GM12878 (cell line): Measurements from ENCODE around the gene RAD18. TPM values are rescaled to one million over a fixed set of nuclear protein-coding genes. Genes with fewer than 3 reads are reported as not detected.

Experiments used
- ATAC-seq: fragments of 200-7000 bp; cut with Tn5 transposase; 3 replicates; pipeline ENCODE4 v1.9.1; 2020; ENCODE audit warnings: mild to moderate bottlenecking, moderate library complexity
- BruUV-seq: library from RNA; stranded (reverse); fragments of 400-500 nt; replicated peaks from 2 replicates; lab custom pipeline; 2021; lab: Mats Ljungman, UMichigan
- CTCF ChIA-PET: fragments of 300-600 bp; sonication (Branson Sonifier 250); formaldehyde crosslinking; extraction: SDS; loops from one replicate; lab custom pipeline; 2021; ENCODE audit warnings: inconsistent platforms; lab: Yijun Ruan, JAX
- POLR2A ChIA-PET: fragments of 350-600 bp; formaldehyde crosslinking; extraction: SDS; loops from one replicate; lab custom pipeline; 2021; ENCODE audit warnings: inconsistent platforms; lab: Charles Lee
- RAD21 ChIA-PET: fragments of 300-600 bp; sonication (Branson Sonifier 250); formaldehyde crosslinking; loops from one replicate; lab custom pipeline; 2023; ENCODE audit warnings: antibody characterized with exemption; ENCODE audit not compliant: unreplicated experiment; lab: Charles Lee
- SMC1A ChIA-PET: fragments of 300-600 bp; sonication (Branson Sonifier 250); formaldehyde crosslinking; loops from one replicate; lab custom pipeline; 2023; ENCODE audit not compliant: unreplicated experiment, uncharacterized antibody; lab: Charles Lee
- DNase-seq: peaks from one replicate; pipeline ENCODE4 v3.0.0-alpha.2; 2011; ENCODE audit warnings: low read depth, low spot score
- FAIRE-seq: peaks from 3 replicates; lab custom pipeline; 2011; peaks lifted over from hg19 to GRCh38; lab: Jason Lieb, UNC
- H2AFZ ChIP-seq: 2 replicates; pipeline ENCODE4 v1.6.0; 2011; ENCODE audit warnings: low read depth, low read length, control low read depth; ENCODE audit not compliant: control insufficient read depth
- H3K27ac ChIP-seq: 2 replicates; pipeline ENCODE4 v1.5.1; 2011; ENCODE audit warnings: control low read depth; ENCODE audit not compliant: control insufficient read depth, insufficient read depth
- H3K27me3 ChIP-seq, 2 experiments: replicated peaks in 1 of 2; 2 replicates each; pipeline versions ENCODE4 v1.6.0 to v1.6.1; 2011; ENCODE audit warnings: low read length in 1 of 2; ENCODE audit not compliant: control insufficient read depth in 2 of 2, insufficient read depth in 2 of 2
- H3K36me3 ChIP-seq, 2 experiments: 2 replicates each; pipeline ENCODE4 v1.5.1; 2011; ENCODE audit warnings: low read length in 1 of 2; ENCODE audit not compliant: control insufficient read depth in 2 of 2, insufficient read depth in 2 of 2
- H3K4me1 ChIP-seq: 2 replicates; pipeline ENCODE4 v1.6.1; 2011; ENCODE audit warnings: mild to moderate bottlenecking, low read length, moderate library complexity, mixed read lengths; ENCODE audit not compliant: control insufficient read depth, insufficient read depth
- H3K4me2 ChIP-seq: 2 replicates; pipeline ENCODE4 v1.6.0; 2011; ENCODE audit warnings: control low read depth; ENCODE audit not compliant: control insufficient read depth, insufficient read depth
- H3K4me3 ChIP-seq: fragments of 200-600 bp; sonication (generic); 2 replicates; pipeline ENCODE4 v1.5.1; 2016
- H3K79me2 ChIP-seq: 2 replicates; pipeline ENCODE4 v1.6.0; 2011; ENCODE audit warnings: low read length; ENCODE audit not compliant: control insufficient read depth, insufficient read depth
- H3K9ac ChIP-seq: 2 replicates; pipeline ENCODE4 v1.8.0; 2011; ENCODE audit warnings: low read length, control low read depth, mixed read lengths; ENCODE audit not compliant: control insufficient read depth, insufficient read depth
- H3K9me3 ChIP-seq: replicated peaks from 3 replicates; pipeline ENCODE4 v1.5.1; 2011; ENCODE audit warnings: mild to moderate bottlenecking, low read length; ENCODE audit not compliant: control insufficient read depth, insufficient read depth
- H4K20me1 ChIP-seq: 2 replicates; pipeline ENCODE4 v1.6.0; 2011; ENCODE audit not compliant: control insufficient read depth, insufficient read depth
- ATF3 ChIP-seq: IDR thresholded peaks from 2 replicates; pipeline ENCODE4 v1.6.1; 2011; ENCODE audit warnings: low read depth, mild to moderate bottlenecking, low read length, moderate library complexity, borderline replicate concordance; ENCODE audit errors: extremely low read depth
- EZH2 ChIP-seq: IDR thresholded peaks from 2 replicates; pipeline ENCODE4 v1.6.1; 2012; ENCODE audit warnings: low read depth, mild to moderate bottlenecking, control low read depth, inconsistent platforms, low read length, borderline replicate concordance; ENCODE audit not compliant: control insufficient read depth
- GABPA ChIP-seq: IDR thresholded peaks from 2 replicates; pipeline ENCODE4 v1.6.1; 2014; ENCODE audit warnings: antibody characterized with exemption, low read depth, mild to moderate bottlenecking, inconsistent platforms
- MAX ChIP-seq: IDR thresholded peaks from 2 replicates; pipeline ENCODE4 v1.6.1; 2012; ENCODE audit warnings: low read depth, low read length, improper control_type of control experiment
- NFIC ChIP-seq: IDR thresholded peaks from 2 replicates; pipeline ENCODE4 v1.6.1; 2012; ENCODE audit warnings: low read depth, mild to moderate bottlenecking, inconsistent platforms, low read length, moderate library complexity
- RELA ChIP-seq: fragments of 450-650 bp; IDR thresholded peaks from 2 replicates; pipeline ENCODE4 v1.8.0; 2014; ENCODE audit warnings: borderline replicate concordance; ENCODE audit not compliant: partially characterized antibody
- SMAD5 ChIP-seq: IDR thresholded peaks from 2 replicates; pipeline ENCODE4 v1.6.1; 2016; ENCODE audit warnings: antibody characterized with exemption, low read depth
- WGBS: methylation state at CpG from one replicate; pipeline ENCODE4 v1.1.6; 2016; ENCODE audit warnings: low lambda C conversion rate; ENCODE audit not compliant: insufficient replicate concordance, insufficient coverage; ENCODE audit errors: missing lambda C conversion rate; 5-methylcytosine and 5-hydroxymethylcytosine counted together
- in situ Hi-C: fragments of 300-500 bp; cut with MboI; formaldehyde crosslinking; loops from 9 replicates; pipeline ENCODE4 v1.14.3; 2018; ENCODE audit warnings: mixed read lengths
- intact Hi-C: fragments of 100-400 bp; cut with micrococcal nuclease; formaldehyde crosslinking; loops from one replicate; pipeline ENCODE4 v1.14.2; 2022; ENCODE audit not compliant: unreplicated experiment
- polyA plus RNA-seq, 11 experiments: library from polyadenylated mRNA; depleted of rRNA in 4 of 11; unstranded in 6 of 11; stranded (reverse) in 5 of 11; fragments of >200 nt; fragmentation: Nextera tagmentation in 4 of 11; fragmentation: Illumina TruSeq in 1 of 11; extraction: Ambion mirVana in 4 of 11; extraction: Trizol in 1 of 11; gene quantifications; 1 replicate in 1 of 11; 2 replicates in 10 of 11; pipeline versions ENCODE4 v1.2.1 to v1.2.3, GENCODE V29; 2011 to 2016; ENCODE audit warnings: inconsistent platforms in 2 of 11, missing spikeins in 2 of 11, low read depth in 1 of 11
- total RNA-seq, 4 experiments: library from RNA; depleted of rRNA in 3 of 4; stranded (reverse); fragments of >200 nt in 3 of 4; fragmentation: Illumina TruSeq in 1 of 4; extraction: Trizol in 1 of 4; gene quantifications; 2 replicates each; pipeline versions ENCODE4 v1.2.1 to v1.2.3, GENCODE V29; 2013 to 2021
- TF ChIP-seq, protein P1 (sequence below): IDR thresholded peaks from 2 replicates; pipeline ENCODE4 v1.6.1; 2012; ENCODE audit warnings: improper control_type of control experiment, low read depth, low read length; ENCODE audit not compliant: insufficient replicate concordance

The RAD18 gene
- total and polyA plus RNA-seq, 10 of the 15 experiments (the other 5 are each of a cell fraction or from before 2014, with no cell fraction given): 8.7 to 38.6 (median 19.2) TPM

GRCh38 chr3:8992854-8993253 is 29.6 kb upstream of the RAD18 start (continued):
- TF ChIP-seq MAX: no peak

DNA sequence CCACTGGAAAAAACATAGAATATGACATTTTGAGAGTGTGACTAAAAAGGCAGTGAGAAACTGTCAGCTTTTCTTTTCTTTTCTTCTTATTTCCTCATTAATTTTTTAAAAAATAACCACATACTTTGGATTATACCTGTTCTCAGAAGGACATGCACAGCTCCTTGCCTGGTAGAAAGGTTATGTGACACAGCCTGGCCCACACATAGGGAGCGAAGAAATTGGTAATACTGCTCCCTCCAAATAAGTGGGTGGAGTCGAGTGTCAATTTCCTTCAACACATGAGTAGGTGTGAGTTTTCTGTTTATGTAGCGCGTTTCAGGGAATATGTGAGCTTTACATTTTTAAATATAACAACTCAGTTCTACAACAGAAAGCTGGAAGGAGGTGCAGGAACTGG is 28.9 kb upstream of the RAD18 start:
- Histone ChIP-seq H3K9me3 (no peaks in the 10 kb centered on the region), H3K4me2 (no peak overlapping the region), H3K27me3 (no peaks in the 10 kb centered on the region; a peak in 1 of 4 replicates), H3K36me3 (no peaks in the 10 kb centered on the region), H3K4me1 (no peaks in the 10 kb centered on the region), H3K27ac (no peak overlapping the region), H3K79me2 (no peaks in the 10 kb centered on the region), H3K4me3 (no peak overlapping the region), H3K9ac (no peak overlapping the region), H4K20me1 (no peaks in the 10 kb centered on the region), H2AFZ (no peak overlapping the region)
- ChIA-PET CTCF (interaction anchor here (1.0 to 2.3 kb wide), 3 partner anchors 23 to 310 kb away, joined by 3 to 7 read pairs (median 5); partner anchors contain the start of gene SRGAP3), RAD21 (interaction anchor here (0.7 kb wide), 1 partner anchor 45 kb away, joined by 3 read pairs; no protein-coding TSS in a partner anchor), POLR2A (no interaction called here), SMC1A (no interaction called here)
- no peak for TF ChIP-seq NFIC
- TF ChIP-seq EZH2: no peak
- no peak for TF ChIP-seq SMAD5
- TF ChIP-seq RELA: no peak
- no peak for TF ChIP-seq ATF3
- TF ChIP-seq, protein P1, sequence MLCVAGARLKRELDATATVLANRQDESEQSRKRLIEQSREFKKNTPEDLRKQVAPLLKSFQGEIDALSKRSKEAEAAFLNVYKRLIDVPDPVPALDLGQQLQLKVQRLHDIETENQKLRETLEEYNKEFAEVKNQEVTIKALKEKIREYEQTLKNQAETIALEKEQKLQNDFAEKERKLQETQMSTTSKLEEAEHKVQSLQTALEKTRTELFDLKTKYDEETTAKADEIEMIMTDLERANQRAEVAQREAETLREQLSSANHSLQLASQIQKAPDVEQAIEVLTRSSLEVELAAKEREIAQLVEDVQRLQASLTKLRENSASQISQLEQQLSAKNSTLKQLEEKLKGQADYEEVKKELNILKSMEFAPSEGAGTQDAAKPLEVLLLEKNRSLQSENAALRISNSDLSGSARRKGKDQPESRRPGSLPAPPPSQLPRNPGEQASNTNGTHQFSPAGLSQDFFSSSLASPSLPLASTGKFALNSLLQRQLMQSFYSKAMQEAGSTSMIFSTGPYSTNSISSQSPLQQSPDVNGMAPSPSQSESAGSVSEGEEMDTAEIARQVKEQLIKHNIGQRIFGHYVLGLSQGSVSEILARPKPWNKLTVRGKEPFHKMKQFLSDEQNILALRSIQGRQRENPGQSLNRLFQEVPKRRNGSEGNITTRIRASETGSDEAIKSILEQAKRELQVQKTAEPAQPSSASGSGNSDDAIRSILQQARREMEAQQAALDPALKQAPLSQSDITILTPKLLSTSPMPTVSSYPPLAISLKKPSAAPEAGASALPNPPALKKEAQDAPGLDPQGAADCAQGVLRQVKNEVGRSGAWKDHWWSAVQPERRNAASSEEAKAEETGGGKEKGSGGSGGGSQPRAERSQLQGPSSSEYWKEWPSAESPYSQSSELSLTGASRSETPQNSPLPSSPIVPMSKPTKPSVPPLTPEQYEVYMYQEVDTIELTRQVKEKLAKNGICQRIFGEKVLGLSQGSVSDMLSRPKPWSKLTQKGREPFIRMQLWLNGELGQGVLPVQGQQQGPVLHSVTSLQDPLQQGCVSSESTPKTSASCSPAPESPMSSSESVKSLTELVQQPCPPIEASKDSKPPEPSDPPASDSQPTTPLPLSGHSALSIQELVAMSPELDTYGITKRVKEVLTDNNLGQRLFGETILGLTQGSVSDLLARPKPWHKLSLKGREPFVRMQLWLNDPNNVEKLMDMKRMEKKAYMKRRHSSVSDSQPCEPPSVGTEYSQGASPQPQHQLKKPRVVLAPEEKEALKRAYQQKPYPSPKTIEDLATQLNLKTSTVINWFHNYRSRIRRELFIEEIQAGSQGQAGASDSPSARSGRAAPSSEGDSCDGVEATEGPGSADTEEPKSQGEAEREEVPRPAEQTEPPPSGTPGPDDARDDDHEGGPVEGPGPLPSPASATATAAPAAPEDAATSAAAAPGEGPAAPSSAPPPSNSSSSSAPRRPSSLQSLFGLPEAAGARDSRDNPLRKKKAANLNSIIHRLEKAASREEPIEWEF: no peak
- TF ChIP-seq GABPA: no peak
- no peak for ATAC-seq
- in situ Hi-C loops (no loop called here), intact Hi-C loops (no loop called here)
- BruUV-seq: no TSS peak
- no peak for FAIRE-seq
- DNase-seq: no peak
- WGBS: 46% methylated on average over 4 of the region's 4 CpGs
